Bone marrow (tissue), 2 donors: ENCODE results near the gene PGA3.
"Not testable (repeated sequence)": the region's sequence is repeated elsewhere in the genome, so short reads cannot be mapped to it uniquely, and the experiment has no call there.

Source experiments
- DNase-seq, 2 donors: peaks; one replicate each; lab custom pipeline; 2025; lab: John Stamatoyannopoulos, UW

Gene PGA3

DNA sequence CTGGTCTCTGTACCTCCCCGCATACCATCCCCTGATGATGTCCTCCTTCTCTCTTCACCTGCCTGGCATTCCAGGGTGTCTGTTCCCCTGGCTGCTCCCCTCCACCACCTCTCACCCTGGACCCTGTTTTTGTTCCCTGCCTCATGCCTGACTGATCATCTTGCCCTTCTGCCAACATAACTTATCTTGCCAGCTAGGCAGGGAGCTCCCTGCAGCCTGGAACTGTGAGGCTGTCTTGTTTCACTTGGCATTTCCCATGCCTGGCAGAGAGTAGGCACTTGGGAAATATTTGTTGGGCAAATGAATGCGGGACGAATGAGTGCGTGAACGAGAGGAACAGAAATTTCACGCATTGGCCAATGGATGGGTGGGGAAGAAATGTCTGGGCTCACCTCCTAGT lies 7.3 kb downstream of the PGA3 start:
- not testable (repeated sequence) for DNase-seq

GRCh38 chr11:61211327-61211952 lies 8.1 kb downstream of the PGA3 start:
- not testable (repeated sequence) for DNase-seq

DNA sequence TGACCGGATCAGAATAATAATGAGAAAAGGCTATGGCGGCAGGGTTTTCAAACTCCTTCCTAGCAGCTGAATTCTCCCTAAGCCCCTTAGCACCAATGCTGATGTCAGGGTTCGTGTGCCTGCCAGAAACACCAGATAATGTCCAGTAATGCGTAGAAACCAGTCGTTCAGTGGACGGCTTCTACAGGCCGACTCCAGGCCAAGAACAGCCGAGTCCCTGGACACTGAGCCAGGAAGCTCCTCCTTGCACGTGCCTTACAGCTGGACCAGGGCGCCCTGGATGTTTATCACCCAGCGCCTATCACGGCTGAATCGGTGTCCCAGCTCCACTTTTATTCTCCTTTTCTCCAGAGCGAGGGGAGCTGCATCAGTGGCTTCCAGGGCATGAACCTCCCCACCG lies 8.9 kb downstream of the PGA3 start:
- DNase-seq = not testable (repeated sequence)

DNA sequence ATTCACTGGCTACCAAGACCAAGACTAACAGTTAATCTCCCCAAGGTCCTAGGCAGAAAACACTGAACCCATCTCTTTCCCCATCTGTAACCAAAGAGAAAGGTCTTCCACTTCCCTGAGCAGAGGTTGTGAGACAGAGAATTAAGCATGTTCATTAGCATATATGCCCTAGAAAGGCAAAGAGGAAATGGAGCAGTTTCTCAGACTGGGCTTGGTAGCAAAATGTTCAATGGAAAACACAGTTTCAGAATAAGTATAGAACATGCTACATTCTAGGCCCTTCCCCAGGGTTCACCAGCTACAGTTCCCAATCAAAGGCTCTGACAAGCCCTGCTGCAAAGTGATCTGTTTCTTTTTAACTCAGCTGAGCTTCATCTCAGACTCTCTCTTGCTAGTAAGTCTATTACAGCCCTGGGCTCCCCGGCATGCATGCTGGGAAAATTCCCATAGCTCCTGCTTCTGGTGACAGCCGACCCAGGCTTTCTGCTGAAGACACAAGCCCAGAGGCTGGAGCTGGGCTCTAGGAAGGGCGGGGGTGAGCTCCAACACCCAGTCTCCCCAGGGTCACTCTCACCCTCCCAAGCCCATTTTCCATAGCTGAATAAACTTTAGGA lies 10.5 kb downstream of the PGA3 start:
- not testable (repeated sequence) for DNase-seq

DNA sequence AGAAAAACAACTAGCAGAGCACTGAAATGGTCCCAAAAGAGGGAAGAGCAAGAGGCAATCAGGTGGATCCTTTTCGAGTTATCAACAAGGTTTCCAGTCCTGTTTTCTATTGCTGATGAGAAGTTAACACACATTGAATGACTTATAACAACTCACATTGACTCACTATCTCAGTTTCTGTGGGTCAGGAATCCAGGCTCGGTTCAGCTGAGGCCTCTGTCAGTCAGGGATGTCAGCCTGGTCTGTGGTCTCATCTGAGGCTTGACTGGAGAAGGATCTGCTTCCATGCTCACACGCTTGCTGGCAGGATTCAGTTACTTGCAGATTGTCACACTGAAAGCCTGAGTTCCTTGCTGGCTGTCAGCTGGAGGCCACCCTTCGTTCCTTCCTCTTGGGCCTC lies 15.0 kb downstream of the PGA3 start:
- not testable (repeated sequence) for DNase-seq

- DNase-seq = not testable (repeated sequence)
These were observed 15.7 kb downstream of the PGA3 start for GRCh38 chr11:61219016-61219415.

DNA sequence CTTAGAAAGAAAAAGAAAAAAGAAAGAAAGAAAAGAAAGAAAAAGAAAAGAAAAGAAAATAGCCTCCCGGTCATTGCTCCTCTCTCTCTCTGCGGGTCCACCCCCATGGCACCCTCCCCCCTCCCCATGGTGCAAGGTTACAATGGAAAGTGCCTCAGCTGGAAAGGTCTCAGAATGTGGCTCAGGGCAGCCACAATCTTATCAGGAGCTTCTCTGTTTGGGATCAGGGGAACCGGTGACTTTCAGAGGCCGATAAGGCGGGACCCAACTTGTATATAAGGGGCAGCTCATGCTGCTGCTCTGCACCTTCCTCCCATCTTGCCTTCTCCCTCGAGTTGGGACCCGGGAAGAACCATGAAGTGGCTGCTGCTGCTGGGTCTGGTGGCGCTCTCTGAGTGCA lies 18.7 kb downstream of the PGA3 start, which contains the start of gene PGA4:
PGA4 (plus strand) TSS at position 301 of the 400 bp plus-strand sequence; CDS start at position 355, 54 bp downstream.
- not testable (repeated sequence) for DNase-seq

- not testable (repeated sequence) for DNase-seq
These were observed 19.4 kb downstream of the PGA3 start for GRCh38 chr11:61222692-61223091.

DNA sequence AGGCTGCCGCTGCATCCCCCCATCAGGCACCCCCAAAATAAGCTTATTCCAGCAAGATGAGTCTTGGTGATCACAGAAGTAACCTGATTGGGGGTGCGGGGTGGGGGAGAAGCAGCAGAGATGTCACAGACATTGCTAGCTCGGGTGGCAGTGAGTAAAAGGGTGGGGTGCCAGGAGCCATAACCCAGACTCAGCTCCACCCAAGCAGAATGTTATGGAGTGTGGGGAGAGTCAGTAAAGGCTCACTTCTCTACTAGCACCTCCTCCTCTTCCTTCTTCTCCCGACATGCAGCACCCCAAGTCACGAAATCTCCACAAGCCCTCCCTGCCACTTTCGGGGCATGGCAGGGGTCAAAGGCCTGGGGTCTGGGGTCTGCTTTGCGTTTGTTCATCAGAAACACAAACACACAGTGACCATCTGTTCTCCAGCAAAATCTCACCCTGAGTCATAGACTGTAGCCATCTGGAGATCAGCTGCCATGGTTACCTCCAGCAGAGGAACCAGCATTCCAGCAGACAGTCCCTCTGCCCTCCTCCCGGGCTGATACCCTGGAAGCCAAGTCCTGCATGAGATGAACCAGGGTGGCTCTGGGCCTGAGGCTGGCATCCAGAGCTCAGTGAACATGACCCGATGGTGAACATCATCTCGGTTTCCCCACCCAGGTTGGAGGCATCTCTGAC lies 23.3 kb downstream of the PGA3 start:
- DNase-seq = not testable (repeated sequence)

DNA sequence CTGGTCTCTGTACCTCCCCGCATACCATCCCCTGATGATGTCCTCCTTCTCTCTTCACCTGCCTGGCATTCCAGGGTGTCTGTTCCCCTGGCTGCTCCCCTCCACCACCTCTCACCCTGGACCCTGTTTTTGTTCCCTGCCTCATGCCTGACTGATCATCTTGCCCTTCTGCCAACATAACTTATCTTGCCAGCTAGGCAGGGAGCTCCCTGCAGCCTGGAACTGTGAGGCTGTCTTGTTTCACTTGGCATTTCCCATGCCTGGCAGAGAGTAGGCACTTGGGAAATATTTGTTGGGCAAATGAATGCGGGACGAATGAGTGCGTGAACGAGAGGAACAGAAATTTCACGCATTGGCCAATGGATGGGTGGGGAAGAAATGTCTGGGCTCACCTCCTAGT lies 26.1 kb downstream of the PGA3 start:
- DNase-seq = not testable (repeated sequence)

GRCh38 chr11:61231033-61231432 lies 27.7 kb downstream of the PGA3 start:
- DNase-seq = not testable (repeated sequence)

- not testable (repeated sequence) for DNase-seq
These were observed 28.3 kb downstream of the PGA3 start for GRCh38 chr11:61231585-61231984.

DNA sequence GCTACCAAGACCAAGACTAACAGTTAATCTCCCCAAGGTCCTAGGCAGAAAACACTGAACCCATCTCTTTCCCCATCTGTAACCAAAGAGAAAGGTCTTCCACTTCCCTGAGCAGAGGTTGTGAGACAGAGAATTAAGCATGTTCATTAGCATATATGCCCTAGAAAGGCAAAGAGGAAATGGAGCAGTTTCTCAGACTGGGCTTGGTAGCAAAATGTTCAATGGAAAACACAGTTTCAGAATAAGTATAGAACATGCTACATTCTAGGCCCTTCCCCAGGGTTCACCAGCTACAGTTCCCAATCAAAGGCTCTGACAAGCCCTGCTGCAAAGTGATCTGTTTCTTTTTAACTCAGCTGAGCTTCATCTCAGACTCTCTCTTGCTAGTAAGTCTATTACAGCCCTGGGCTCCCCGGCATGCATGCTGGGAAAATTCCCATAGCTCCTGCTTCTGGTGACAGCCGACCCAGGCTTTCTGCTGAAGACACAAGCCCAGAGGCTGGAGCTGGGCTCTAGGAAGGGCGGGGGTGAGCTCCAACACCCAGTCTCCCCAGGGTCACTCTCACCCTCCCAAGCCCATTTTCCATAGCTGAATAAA lies 29.3 kb downstream of the PGA3 start:
- not testable (repeated sequence) for DNase-seq

GRCh38 chr11:61237130-61237529 lies 33.8 kb downstream of the PGA3 start:
- DNase-seq = not testable (repeated sequence)

- DNase-seq = not testable (repeated sequence)
These were observed 37.0 kb downstream of the PGA3 start for GRCh38 chr11:61240288-61240687.

GRCh38 chr11:61240875-61241274 lies 37.6 kb downstream of the PGA3 start, which contains the start of gene PGA5:
TSS of gene PGA5 (plus strand) at chr11:61241175. CDS start at chr11:61241227, 52 bp downstream.
- not testable (repeated sequence) for DNase-seq

DNA sequence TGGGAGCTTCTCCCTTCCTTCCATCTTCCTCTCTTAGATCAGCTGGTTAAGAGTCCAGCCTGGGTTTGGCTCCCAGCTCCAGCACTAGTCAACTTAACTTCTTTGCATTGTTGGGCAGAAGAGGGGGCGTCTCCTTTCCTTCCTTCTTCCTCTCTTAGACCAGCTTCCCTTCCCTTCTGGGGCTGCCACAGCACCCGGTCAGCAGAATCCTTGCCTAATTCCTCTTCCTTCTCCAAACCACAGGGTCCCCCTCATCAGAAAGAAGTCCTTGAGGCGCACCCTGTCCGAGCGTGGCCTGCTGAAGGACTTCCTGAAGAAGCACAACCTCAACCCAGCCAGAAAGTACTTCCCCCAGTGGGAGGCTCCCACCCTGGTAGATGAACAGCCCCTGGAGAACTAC lies 38.2 kb downstream of the PGA3 start:
- not testable (repeated sequence) for DNase-seq

GRCh38 chr11:61245284-61245964 lies 42.1 kb downstream of the PGA3 start:
- DNase-seq = not testable (repeated sequence)

- DNase-seq = not testable (repeated sequence)
These were observed 44.8 kb downstream of the PGA3 start for GRCh38 chr11:61248071-61248470.

GRCh38 chr11:61249201-61249600 lies 45.9 kb downstream of the PGA3 start:
- not testable (repeated sequence) for DNase-seq
